Neural progenitor cell (in vitro differentiated cells): ENCODE results near the gene LCORL. TPM values are rescaled to one million over a fixed set of nuclear protein-coding genes. Genes with fewer than 3 reads are reported as not detected.

Experiments used
- DNase-seq: peaks from one replicate; pipeline ENCODE4 v3.0.0-alpha.2; 2016; ENCODE audit warnings: low spot score
- H2AFZ ChIP-seq: fragments of 200-600 bp; sonication (generic); replicated peaks from 2 replicates; pipeline ENCODE4 v1.6.1; 2016; ENCODE audit warnings: antibody characterized with exemption
- H3F3A ChIP-seq: fragments of 200-600 bp; sonication (generic); 2 replicates; pipeline ENCODE4 v1.6.1; 2016; ENCODE audit warnings: antibody characterized with exemption, low read depth
- H3K27ac ChIP-seq: fragments of 200-600 bp; sonication (generic); 2 replicates; pipeline ENCODE4 v1.5.1; 2016; ENCODE audit warnings: mild to moderate bottlenecking
- H3K27me3 ChIP-seq: fragments of 200-600 bp; sonication (generic); 2 replicates; pipeline ENCODE4 v1.6.1; 2016; ENCODE audit warnings: mild to moderate bottlenecking, moderate library complexity
- H3K36me3 ChIP-seq: fragments of 200-600 bp; sonication (generic); 2 replicates; pipeline ENCODE4 v1.5.1; 2016
- H3K4me1 ChIP-seq: fragments of 200-600 bp; sonication (generic); 2 replicates; pipeline ENCODE4 v1.6.1; 2016; ENCODE audit warnings: mixed run types
- H3K4me2 ChIP-seq: fragments of 200-600 bp; sonication (generic); 2 replicates; pipeline ENCODE4 v1.6.1; 2016
- H3K4me3 ChIP-seq: fragments of 200-600 bp; sonication (generic); 2 replicates; pipeline ENCODE4 v1.5.1; 2016
- H3K79me2 ChIP-seq: fragments of 200-600 bp; sonication (generic); 2 replicates; pipeline ENCODE4 v1.6.1; 2016; ENCODE audit warnings: low read depth
- H3K9ac ChIP-seq: fragments of 200-600 bp; sonication (generic); 2 replicates; pipeline ENCODE4 v1.6.1; 2016
- H3K9me3 ChIP-seq: fragments of 200-600 bp; sonication (generic); 2 replicates; pipeline ENCODE4 v1.5.1; 2016; ENCODE audit warnings: low read depth
- H4K20me1 ChIP-seq: fragments of 200-600 bp; sonication (generic); 2 replicates; pipeline ENCODE4 v1.6.1; 2016; ENCODE audit warnings: low read depth
- H3K27ac Mint-ChIP-seq: 3 replicates; pipeline ENCODE4 v1.8.0; 2021; ENCODE audit warnings: mixed read lengths
- H3K27me3 Mint-ChIP-seq: 2 replicates; pipeline ENCODE4 v1.8.0; 2022; ENCODE audit warnings: low read depth, mild to moderate bottlenecking, inconsistent platforms, moderate library complexity, mixed read lengths; ENCODE audit not compliant: insufficient read depth
- H3K36me3 Mint-ChIP-seq: 3 replicates; pipeline ENCODE4 v1.8.0; 2021; ENCODE audit warnings: mixed read lengths
- H3K4me1 Mint-ChIP-seq: 3 replicates; pipeline ENCODE4 v1.8.0; 2021; ENCODE audit warnings: mixed read lengths
- H3K4me3 Mint-ChIP-seq: 3 replicates; pipeline ENCODE4 v1.8.0; 2021; ENCODE audit warnings: mild to moderate bottlenecking, moderate library complexity, mixed read lengths
- H3K9me3 Mint-ChIP-seq: 3 replicates; pipeline ENCODE4 v1.8.0; 2020; ENCODE audit warnings: mixed read lengths
- CTCF ChIP-seq: fragments of 200-600 bp; sonication (generic); IDR thresholded peaks from 2 replicates; pipeline ENCODE4 v1.5.1; 2017; ENCODE audit warnings: antibody characterized with exemption, mild to moderate bottlenecking
- EZH2 ChIP-seq: fragments of 200-600 bp; sonication (generic); IDR thresholded peaks from 2 replicates; pipeline ENCODE4 v1.6.1; 2017; ENCODE audit warnings: antibody characterized with exemption, mild to moderate bottlenecking, moderate library complexity
- EZH2phosphoT487 ChIP-seq: fragments of 200-600 bp; sonication (generic); IDR thresholded peaks from 2 replicates; pipeline ENCODE4 v1.6.1; 2017; ENCODE audit warnings: antibody characterized with exemption
- total RNA-seq: library from RNA; depleted of rRNA; stranded (reverse); fragments of >200 nt; gene quantifications from 2 replicates; pipeline ENCODE4 v1.2.3, GENCODE V29; 2015; ENCODE audit warnings: low replicate concordance

LCORL gene
- total RNA-seq, 1 donor from 2014 or later = 53.6 TPM

DNA sequence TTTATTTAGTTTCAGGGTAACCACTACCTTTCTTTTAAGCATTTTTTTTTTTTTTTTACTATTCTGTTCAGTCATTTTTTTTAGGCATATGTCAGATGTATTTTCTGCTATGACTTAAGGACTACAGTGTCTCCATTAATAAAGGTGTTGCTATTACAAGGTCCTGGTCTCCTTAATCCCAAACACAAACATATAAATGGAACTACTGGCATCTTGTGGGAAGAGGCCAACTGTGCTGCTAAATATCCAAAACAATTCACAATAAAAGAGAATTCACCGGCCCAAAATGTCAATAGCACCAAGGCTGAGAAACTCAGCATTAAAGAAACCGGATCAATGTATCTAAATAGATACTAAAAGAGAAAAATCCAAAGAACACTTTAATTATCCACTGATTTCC is 26.4 kb downstream of the LCORL start:
- Histone ChIP-seq H3K36me3 (no peaks in the 10 kb centered on the region), H3K4me3 (no peak overlapping the region), H3F3A (no peaks in the 10 kb centered on the region), H3K9ac (no peak overlapping the region), H3K27ac (no peak overlapping the region), H3K79me2 (peaks cover 99% of the 10 kb centered on the region), H3K4me1 (peaks cover 10% of the 10 kb centered on the region), H4K20me1 (peaks cover 31% of the 10 kb centered on the region), H3K27me3 (no peaks in the 10 kb centered on the region), H2AFZ (no peak overlapping the region), H3K9me3 (no peaks in the 10 kb centered on the region), H3K4me2 (no peak overlapping the region)
- Mint-ChIP-seq H3K4me3 (no peak overlapping the region), H3K27me3 (no peaks in the 10 kb centered on the region), H3K36me3 (peaks cover 51% of the 10 kb centered on the region), H3K27ac (no peak overlapping the region), H3K9me3 (peaks cover 68% of the 10 kb centered on the region), H3K4me1 (no peaks in the 10 kb centered on the region)
- TF ChIP-seq CTCF (no peak), EZH2phosphoT487 (no peak), EZH2 (no peak)
- no peak for DNase-seq

- Mint-ChIP-seq H3K4me3 (no peak overlapping the region), H3K36me3 (peaks cover 55% of the 10 kb centered on the region), H3K9me3 (peaks cover 87% of the 10 kb centered on the region), H3K4me1 (no peaks in the 10 kb centered on the region), H3K27me3 (peaks cover 2% of the 10 kb centered on the region), H3K27ac (no peak overlapping the region)
- H2AFZ ChIP-seq = no peak overlapping the region
- peaks cover 56% of the 10 kb centered on the region for H3K9me3 ChIP-seq
- no peak overlapping the region for H3K9ac ChIP-seq
- DNase-seq = no peak
- H3K4me1 ChIP-seq = no peaks in the 10 kb centered on the region
- peaks cover 34% of the 10 kb centered on the region for H3K36me3 ChIP-seq
- no peak overlapping the region for H3K27ac ChIP-seq
- H4K20me1 ChIP-seq = no peaks in the 10 kb centered on the region
- peaks cover 79% of the 10 kb centered on the region for H3K79me2 ChIP-seq
- no peak overlapping the region for H3K4me2 ChIP-seq
- no peak overlapping the region for H3K4me3 ChIP-seq
- H3F3A ChIP-seq = no peaks in the 10 kb centered on the region
- no peak for TF ChIP-seq EZH2phosphoT487
- TF ChIP-seq EZH2 = no peak
- no peaks in the 10 kb centered on the region for H3K27me3 ChIP-seq
Measured at GRCh38 chr4:17985832-17986231, 35.7 kb downstream of the LCORL start.

- H3K79me2 ChIP-seq = peaks cover 69% of the 10 kb centered on the region
- Mint-ChIP-seq H3K36me3 (peaks cover 56% of the 10 kb centered on the region), H3K27me3 (peaks cover under 1% of the 10 kb centered on the region), H3K4me1 (no peaks in the 10 kb centered on the region), H3K27ac (no peak overlapping the region), H3K4me3 (no peak overlapping the region), H3K9me3 (peaks cover 83% of the 10 kb centered on the region)
- no peak overlapping the region for H3K27ac ChIP-seq
- no peaks in the 10 kb centered on the region for H3K27me3 ChIP-seq
- H4K20me1 ChIP-seq = no peaks in the 10 kb centered on the region
- no peak for TF ChIP-seq CTCF
- no peak for TF ChIP-seq EZH2phosphoT487
- TF ChIP-seq EZH2 = no peak
- no peaks in the 10 kb centered on the region for H3F3A ChIP-seq
- peaks cover 13% of the 10 kb centered on the region for H3K36me3 ChIP-seq
- no peak overlapping the region for H3K4me3 ChIP-seq
- no peak overlapping the region for H3K4me2 ChIP-seq
- H3K4me1 ChIP-seq = no peaks in the 10 kb centered on the region
- no peak overlapping the region for H3K9ac ChIP-seq
- no peak overlapping the region for H2AFZ ChIP-seq
- DNase-seq = no peak
- peaks cover 37% of the 10 kb centered on the region for H3K9me3 ChIP-seq
Measured at GRCh38 chr4:17981063-17981462, 40.5 kb downstream of the LCORL start.

GRCh38 chr4:17968721-17969120 is 52.8 kb downstream of the LCORL start:
- Histone ChIP-seq H3K79me2 (peaks cover 81% of the 10 kb centered on the region), H3K4me1 (no peaks in the 10 kb centered on the region), H3K27me3 (no peaks in the 10 kb centered on the region), H4K20me1 (peaks cover 16% of the 10 kb centered on the region), H3K9me3 (no peaks in the 10 kb centered on the region), H3K4me3 (no peak overlapping the region), H3K36me3 (peaks cover 4% of the 10 kb centered on the region), H3K9ac (no peak overlapping the region), H3K4me2 (no peak overlapping the region), H3F3A (no peaks in the 10 kb centered on the region), H2AFZ (no peak overlapping the region), H3K27ac (no peak overlapping the region)
- Mint-ChIP-seq H3K27ac (no peak overlapping the region), H3K27me3 (no peaks in the 10 kb centered on the region), H3K36me3 (peaks cover 19% of the 10 kb centered on the region), H3K9me3 (peaks cover 4% of the 10 kb centered on the region), H3K4me3 (no peak overlapping the region), H3K4me1 (no peaks in the 10 kb centered on the region)
- no peak for TF ChIP-seq EZH2
- no peak for TF ChIP-seq CTCF
- TF ChIP-seq EZH2phosphoT487 = no peak
- DNase-seq = no peak
